ENCODE data around the gene TLR7.

DNA sequence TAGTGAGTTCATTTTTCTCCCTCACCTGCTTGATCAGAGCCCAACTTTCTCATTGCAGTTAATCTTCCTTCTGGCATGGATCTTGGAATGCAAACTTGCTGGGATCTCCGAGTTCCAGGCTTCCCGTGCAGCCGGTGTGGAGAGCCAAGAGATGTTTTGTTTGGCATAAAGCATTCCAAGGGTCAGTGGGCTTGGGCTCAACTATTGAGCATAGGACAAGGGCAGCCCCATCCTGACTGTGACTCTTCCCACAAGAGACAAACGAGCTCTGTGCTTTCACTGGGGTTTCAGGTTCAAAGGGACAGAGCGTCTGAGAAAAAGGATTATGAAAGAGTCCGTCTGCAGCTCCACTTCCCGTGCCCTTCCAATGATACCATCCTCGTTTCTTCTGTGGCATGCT is 10.5 kb downstream of the TLR7 start:
- TF ChIP-seq, protein P1, sequence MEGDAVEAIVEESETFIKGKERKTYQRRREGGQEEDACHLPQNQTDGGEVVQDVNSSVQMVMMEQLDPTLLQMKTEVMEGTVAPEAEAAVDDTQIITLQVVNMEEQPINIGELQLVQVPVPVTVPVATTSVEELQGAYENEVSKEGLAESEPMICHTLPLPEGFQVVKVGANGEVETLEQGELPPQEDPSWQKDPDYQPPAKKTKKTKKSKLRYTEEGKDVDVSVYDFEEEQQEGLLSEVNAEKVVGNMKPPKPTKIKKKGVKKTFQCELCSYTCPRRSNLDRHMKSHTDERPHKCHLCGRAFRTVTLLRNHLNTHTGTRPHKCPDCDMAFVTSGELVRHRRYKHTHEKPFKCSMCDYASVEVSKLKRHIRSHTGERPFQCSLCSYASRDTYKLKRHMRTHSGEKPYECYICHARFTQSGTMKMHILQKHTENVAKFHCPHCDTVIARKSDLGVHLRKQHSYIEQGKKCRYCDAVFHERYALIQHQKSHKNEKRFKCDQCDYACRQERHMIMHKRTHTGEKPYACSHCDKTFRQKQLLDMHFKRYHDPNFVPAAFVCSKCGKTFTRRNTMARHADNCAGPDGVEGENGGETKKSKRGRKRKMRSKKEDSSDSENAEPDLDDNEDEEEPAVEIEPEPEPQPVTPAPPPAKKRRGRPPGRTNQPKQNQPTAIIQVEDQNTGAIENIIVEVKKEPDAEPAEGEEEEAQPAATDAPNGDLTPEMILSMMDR (IDR thresholded peaks at IDR 0.05 in 8 of 11, conservative IDR thresholded peaks at IDR 0.05 in 3 of 11) = no peak
- TF ChIP-seq POLR2A (IDR thresholded peaks at IDR 0.05) = no peak
